Measurements from ENCODE around the gene SCAPER.
"Not testable (repeated sequence)": the region's sequence is repeated elsewhere in the genome, so short reads cannot be mapped to it uniquely, and the experiment has no call there.

SCAPER gene

GRCh38 chr15:76863123-76863522 is 42.0 kb downstream of the SCAPER start:
- Histone ChIP-seq H3K27ac (ENCODE audit: low read depth, low read length) (no peak overlapping the region), H3K56ac (ENCODE audit: low read length) (no peak overlapping the region), H3K27me3 (ENCODE audit: insufficient read depth, low read length, poor library complexity) (no peaks in the 10 kb centered on the region), H2BK15ac (replicated peaks; ENCODE audit: low read depth) (no peak overlapping the region), H3K4me1 (ENCODE audit: control insufficient read depth, low read depth, low read length) (no peaks in the 10 kb centered on the region), H3K23ac (ENCODE audit: low read length) (no peak overlapping the region), H3K79me1 (ENCODE audit: low read length) (no peaks in the 10 kb centered on the region), H3K18ac (ENCODE audit: low read length) (no peak overlapping the region), H3K4ac (ENCODE audit: low read depth, low read length) (no peak overlapping the region), H3K79me2 (ENCODE audit: control insufficient read depth, insufficient read depth, low read length) (no peaks in the 10 kb centered on the region), H3K9ac (ENCODE audit: low read length) (no peak overlapping the region), H4K8ac (ENCODE audit: low read depth, low read length) (no peak overlapping the region), H2BK5ac (ENCODE audit: low read length) (no peak overlapping the region), H4K5ac (ENCODE audit: low read length) (no peak overlapping the region), H3K36me3 (ENCODE audit: control insufficient read depth, insufficient read depth, low read length) (no peaks in the 10 kb centered on the region), H3K4me2 (ENCODE audit: low read length) (no peak overlapping the region), H2AK5ac (ENCODE audit: low read length) (no peak overlapping the region), H3K4me3 (ENCODE audit: low read length) (no peak overlapping the region), H2BK120ac (ENCODE audit: low read depth, low read length) (no peak overlapping the region)
- DNase-seq: no peak
- WGBS (ENCODE audit: extremely low coverage, insufficient coverage, low lambda C conversion rate): no CpG with 5 or more reads among the region's 4 CpGs

- Histone ChIP-seq H3K4me3 (ENCODE audit: low read length) (no peak overlapping the region), H3K23ac (ENCODE audit: low read length) (no peak overlapping the region), H2BK5ac (ENCODE audit: low read length) (no peak overlapping the region), H4K8ac (ENCODE audit: low read depth, low read length) (no peak overlapping the region), H3K18ac (ENCODE audit: low read length) (no peak overlapping the region), H3K4me1 (ENCODE audit: control insufficient read depth, low read depth, low read length) (no peaks in the 10 kb centered on the region), H2BK120ac (ENCODE audit: low read depth, low read length) (no peak overlapping the region), H3K36me3 (ENCODE audit: control insufficient read depth, insufficient read depth, low read length) (no peaks in the 10 kb centered on the region), H3K27me3 (ENCODE audit: insufficient read depth, low read length, poor library complexity) (no peaks in the 10 kb centered on the region), H3K79me1 (ENCODE audit: low read length) (no peaks in the 10 kb centered on the region), H4K5ac (ENCODE audit: low read length) (no peak overlapping the region), H2BK15ac (replicated peaks; ENCODE audit: low read depth) (no peak overlapping the region), H3K56ac (ENCODE audit: low read length) (no peak overlapping the region), H3K9ac (ENCODE audit: low read length) (no peak overlapping the region), H3K4ac (ENCODE audit: low read depth, low read length) (no peak overlapping the region), H3K4me2 (ENCODE audit: low read length) (no peak overlapping the region), H3K27ac (ENCODE audit: low read depth, low read length) (no peak overlapping the region), H2AK5ac (ENCODE audit: low read length) (no peak overlapping the region), H3K79me2 (ENCODE audit: control insufficient read depth, insufficient read depth, low read length) (no peaks in the 10 kb centered on the region)
- DNase-seq: peak; percentile 30
- WGBS (ENCODE audit: extremely low coverage, insufficient coverage, low lambda C conversion rate): no CpG with 5 or more reads among the region's 4 CpGs
Observed at GRCh38 chr15:76861815-76862397, 43.2 kb downstream of the SCAPER start.

- no peak overlapping the region for H3K4me2 ChIP-seq (ENCODE audit: low read length)
Observed at GRCh38 chr15:76860201-76860600, 44.9 kb downstream of the SCAPER start.

GRCh38 chr15:76850367-76850766 is 54.8 kb downstream of the SCAPER start:
- H4K5ac ChIP-seq (ENCODE audit: low read length); H4K8ac ChIP-seq (ENCODE audit: low read depth, low read length); H3K27ac ChIP-seq (ENCODE audit: low read depth, low read length); H3K79me2 ChIP-seq (ENCODE audit: control insufficient read depth, insufficient read depth, low read length); H3K18ac ChIP-seq (ENCODE audit: low read length); H3K4me1 ChIP-seq (ENCODE audit: control insufficient read depth, low read depth, low read length); H3K79me1 ChIP-seq (ENCODE audit: low read length); DNase-seq; H2BK15ac ChIP-seq (replicated peaks; ENCODE audit: low read depth); H3K23ac ChIP-seq (ENCODE audit: low read length); H3K36me3 ChIP-seq (ENCODE audit: control insufficient read depth, insufficient read depth, low read length); H3K56ac ChIP-seq (ENCODE audit: low read length); H3K27me3 ChIP-seq (ENCODE audit: insufficient read depth, low read length, poor library complexity); H3K4me3 ChIP-seq (ENCODE audit: low read length); H3K4me2 ChIP-seq (ENCODE audit: low read length); H3K4ac ChIP-seq (ENCODE audit: low read depth, low read length); H2BK5ac ChIP-seq (ENCODE audit: low read length); H3K9ac ChIP-seq (ENCODE audit: low read length); H2AK5ac ChIP-seq (ENCODE audit: low read length); H2BK120ac ChIP-seq (ENCODE audit: low read depth, low read length): not testable (repeated sequence)

More at GRCh38 chr15:76860201-76860600, 44.9 kb downstream of the SCAPER start:
- Histone ChIP-seq H4K8ac (ENCODE audit: low read depth, low read length) (no peak overlapping the region), H3K36me3 (ENCODE audit: control insufficient read depth, insufficient read depth, low read length) (no peaks in the 10 kb centered on the region), H2BK5ac (ENCODE audit: low read length) (no peak overlapping the region), H3K79me1 (ENCODE audit: low read length) (no peaks in the 10 kb centered on the region), H3K4me3 (ENCODE audit: low read length) (no peak overlapping the region), H3K27me3 (ENCODE audit: insufficient read depth, low read length, poor library complexity) (no peaks in the 10 kb centered on the region), H2AK5ac (ENCODE audit: low read length) (no peak overlapping the region), H3K9ac (ENCODE audit: low read length) (no peak overlapping the region), H3K27ac (ENCODE audit: low read depth, low read length) (no peak overlapping the region), H3K18ac (ENCODE audit: low read length) (no peak overlapping the region), H2BK15ac (replicated peaks; ENCODE audit: low read depth) (no peak overlapping the region), H2BK120ac (ENCODE audit: low read depth, low read length) (no peak overlapping the region), H3K56ac (ENCODE audit: low read length) (no peak overlapping the region), H3K4me1 (ENCODE audit: control insufficient read depth, low read depth, low read length) (no peaks in the 10 kb centered on the region), H4K5ac (ENCODE audit: low read length) (no peak overlapping the region), H3K23ac (ENCODE audit: low read length) (no peak overlapping the region), H3K4ac (ENCODE audit: low read depth, low read length) (no peak overlapping the region), H3K79me2 (ENCODE audit: control insufficient read depth, insufficient read depth, low read length) (no peaks in the 10 kb centered on the region)
- DNase-seq: no peak

- no CpG with 5 or more reads among the region's 1 CpG for WGBS (ENCODE audit: extremely low coverage, insufficient coverage, low lambda C conversion rate)
- no peak overlapping the region for H3K4me3 ChIP-seq (ENCODE audit: low read length)
- no peak overlapping the region for H2BK120ac ChIP-seq (ENCODE audit: low read depth, low read length)
Observed at GRCh38 chr15:76846782-76847181, 58.4 kb downstream of the SCAPER start.

GRCh38 chr15:76844096-76844495 is 61.0 kb downstream of the SCAPER start:
- DNase-seq: no peak
- no peak overlapping the region for H3K4me2 ChIP-seq (ENCODE audit: low read length)
- H3K4ac ChIP-seq (ENCODE audit: low read depth, low read length): no peak overlapping the region
- H2AK5ac ChIP-seq (ENCODE audit: low read length): no peak overlapping the region
- no CpG with 5 or more reads among the region's 3 CpGs for WGBS (ENCODE audit: extremely low coverage, insufficient coverage, low lambda C conversion rate)
- no peaks in the 10 kb centered on the region for H3K79me2 ChIP-seq (ENCODE audit: control insufficient read depth, insufficient read depth, low read length)
- no peaks in the 10 kb centered on the region for H3K36me3 ChIP-seq (ENCODE audit: control insufficient read depth, insufficient read depth, low read length)
- no peak overlapping the region for H2BK15ac ChIP-seq (replicated peaks; ENCODE audit: low read depth)
- H3K18ac ChIP-seq (ENCODE audit: low read length): no peak overlapping the region
- no peak overlapping the region for H2BK120ac ChIP-seq (ENCODE audit: low read depth, low read length)
- H3K27me3 ChIP-seq (ENCODE audit: insufficient read depth, low read length, poor library complexity): no peaks in the 10 kb centered on the region
- no peak overlapping the region for H3K9ac ChIP-seq (ENCODE audit: low read length)
- H3K4me1 ChIP-seq (ENCODE audit: control insufficient read depth, low read depth, low read length): no peaks in the 10 kb centered on the region
- H3K27ac ChIP-seq (ENCODE audit: low read depth, low read length): no peak overlapping the region
- H3K4me3 ChIP-seq (ENCODE audit: low read length): no peak overlapping the region
- H4K8ac ChIP-seq (ENCODE audit: low read depth, low read length): no peak overlapping the region
- H3K79me1 ChIP-seq (ENCODE audit: low read length): no peaks in the 10 kb centered on the region
- no peak overlapping the region for H3K56ac ChIP-seq (ENCODE audit: low read length)
- H2BK5ac ChIP-seq (ENCODE audit: low read length): no peak overlapping the region
- no peak overlapping the region for H3K23ac ChIP-seq (ENCODE audit: low read length)
- H4K5ac ChIP-seq (ENCODE audit: low read length): no peak overlapping the region

More at GRCh38 chr15:76846782-76847181, 58.4 kb downstream of the SCAPER start:
- H3K4me1 ChIP-seq (ENCODE audit: control insufficient read depth, low read depth, low read length): no peaks in the 10 kb centered on the region
- H3K23ac ChIP-seq (ENCODE audit: low read length): no peak overlapping the region
- H3K36me3 ChIP-seq (ENCODE audit: control insufficient read depth, insufficient read depth, low read length): no peaks in the 10 kb centered on the region
- no peaks in the 10 kb centered on the region for H3K79me2 ChIP-seq (ENCODE audit: control insufficient read depth, insufficient read depth, low read length)
- H3K79me1 ChIP-seq (ENCODE audit: low read length): no peaks in the 10 kb centered on the region
- H3K4me2 ChIP-seq (ENCODE audit: low read length): no peak overlapping the region
- no peak overlapping the region for H2AK5ac ChIP-seq (ENCODE audit: low read length)
- no peak for DNase-seq
- H3K27ac ChIP-seq (ENCODE audit: low read depth, low read length): no peak overlapping the region
- H3K4ac ChIP-seq (ENCODE audit: low read depth, low read length): no peak overlapping the region
- no peaks in the 10 kb centered on the region for H3K27me3 ChIP-seq (ENCODE audit: insufficient read depth, low read length, poor library complexity)
- H3K56ac ChIP-seq (ENCODE audit: low read length): no peak overlapping the region
- no peak overlapping the region for H3K18ac ChIP-seq (ENCODE audit: low read length)
- no peak overlapping the region for H4K5ac ChIP-seq (ENCODE audit: low read length)
- no peak overlapping the region for H3K9ac ChIP-seq (ENCODE audit: low read length)
- H4K8ac ChIP-seq (ENCODE audit: low read depth, low read length): no peak overlapping the region
- H2BK15ac ChIP-seq (replicated peaks; ENCODE audit: low read depth): no peak overlapping the region
- H2BK5ac ChIP-seq (ENCODE audit: low read length): no peak overlapping the region

Data from mesendoderm (in vitro differentiated cells).